SK-N-SH treated with all-trans-retinoic acid at 6 μM for 48 hours (cell line): ENCODE results near the gene GABBR2.
A peak's percentile ranks its signal among the peaks of the same experiment; 100 is the strongest.

ENCODE experiments used
- ATAC-seq: fragments of 200-7000 bp; cut with Tn5 transposase; 3 replicates; pipeline ENCODE4 v1.9.1; 2020; ENCODE audit warnings: mild to moderate bottlenecking, moderate library complexity
- ARNTL ChIP-seq: fragments of 450-650 bp; formaldehyde crosslinking; IDR thresholded peaks from 2 replicates; pipeline ENCODE4 v1.5.0; 2020; ENCODE audit warnings: low read depth, mild to moderate bottlenecking, moderate library complexity, borderline replicate concordance
- BACH2 ChIP-seq: fragments of 250-450 bp; sonication (Bioruptor Pico); IDR thresholded peaks from 2 replicates; pipeline ENCODE4 v1.9.0; 2021; ENCODE audit warnings: mild to moderate bottlenecking, borderline replicate concordance
- CREB5 ChIP-seq: fragments of 250-450 bp; sonication (Bioruptor Pico); IDR thresholded peaks from 2 replicates; pipeline ENCODE4 v1.5.1; 2020; ENCODE audit warnings: low read depth, mild to moderate bottlenecking, moderate library complexity
- CSDC2 ChIP-seq: fragments of 250-450 bp; sonication (Bioruptor Pico); IDR thresholded peaks from 2 replicates; pipeline ENCODE4 v1.5.0; 2020; ENCODE audit warnings: mild to moderate bottlenecking, moderate library complexity
- CSRNP3 ChIP-seq: fragments of 250-450 bp; sonication (Bioruptor Pico); IDR thresholded peaks from 2 replicates; pipeline ENCODE4 v1.5.1; 2021; ENCODE audit warnings: mild to moderate bottlenecking, moderate library complexity
- GLIS3 ChIP-seq: fragments of 250-450 bp; sonication (Bioruptor Pico); IDR thresholded peaks from 2 replicates; pipeline ENCODE4 v1.5.0; 2020; ENCODE audit warnings: mild to moderate bottlenecking, moderate library complexity
- ISL1 ChIP-seq: fragments of 250-450 bp; sonication (Bioruptor Pico); IDR thresholded peaks from 2 replicates; pipeline ENCODE4 v2.1.2; 2022; ENCODE audit warnings: mild to moderate bottlenecking, moderate library complexity
- OSR1 ChIP-seq: fragments of 250-450 bp; sonication (Bioruptor Pico); IDR thresholded peaks from 2 replicates; pipeline ENCODE4 v1.8.0; 2022; ENCODE audit warnings: moderate library complexity, mild to moderate bottlenecking, inconsistent platforms
- PATZ1 ChIP-seq: fragments of 250-450 bp; sonication (Bioruptor Pico); IDR thresholded peaks from 2 replicates; pipeline ENCODE4 v1.8.0; 2020; ENCODE audit warnings: mild to moderate bottlenecking, moderate library complexity, borderline replicate concordance
- POU6F1 ChIP-seq: fragments of 250-450 bp; sonication (Bioruptor Pico); IDR thresholded peaks from 2 replicates; pipeline ENCODE4 v1.8.0; 2021; ENCODE audit warnings: low read depth, mild to moderate bottlenecking, moderate library complexity, borderline replicate concordance
- PPARA ChIP-seq: fragments of 250-450 bp; sonication (Bioruptor Pico); IDR thresholded peaks from 2 replicates; pipeline ENCODE4 v1.5.0; 2020; ENCODE audit warnings: mild to moderate bottlenecking, borderline replicate concordance
- SNAI2 ChIP-seq: fragments of 250-450 bp; sonication (Bioruptor Pico); IDR thresholded peaks from 2 replicates; pipeline ENCODE4 v1.5.0; 2020; ENCODE audit warnings: mild to moderate bottlenecking, moderate library complexity
- TCF4 ChIP-seq: fragments of 250-450 bp; sonication (Bioruptor Pico); IDR thresholded peaks from 2 replicates; pipeline ENCODE4 v1.8.0; 2021; ENCODE audit warnings: mild to moderate bottlenecking, moderate library complexity, borderline replicate concordance
- TOX ChIP-seq: fragments of 250-450 bp; sonication (Bioruptor Pico); IDR thresholded peaks from 2 replicates; pipeline ENCODE4 v1.8.0; 2021; ENCODE audit warnings: mild to moderate bottlenecking, moderate library complexity, borderline replicate concordance
- TSHZ2 ChIP-seq: fragments of 250-450 bp; sonication (Bioruptor Pico); IDR thresholded peaks from 2 replicates; pipeline ENCODE4 v1.5.0; 2020; ENCODE audit warnings: mild to moderate bottlenecking, moderate library complexity
- ZC3H10 ChIP-seq: fragments of 250-450 bp; sonication (Bioruptor Pico); IDR thresholded peaks from 2 replicates; pipeline ENCODE4 v1.5.1; 2021; ENCODE audit warnings: mild to moderate bottlenecking, moderate library complexity
- ZNF565 ChIP-seq: fragments of 450-650 bp; formaldehyde crosslinking; conservative IDR thresholded peaks from 2 replicates; pipeline ENCODE4 v1.5.0; 2020; ENCODE audit warnings: low read depth, mild to moderate bottlenecking, moderate library complexity
- ZNF70 ChIP-seq: fragments of 450-650 bp; formaldehyde crosslinking; IDR thresholded peaks from 2 replicates; pipeline ENCODE4 v1.5.0; 2020; ENCODE audit warnings: mild to moderate bottlenecking, moderate library complexity

GABBR2 gene

GRCh38 chr9:98332405-98332831 is 376.3 kb downstream of the GABBR2 start:
- TF ChIP-seq ISL1 (CRISPR knock-in tag) (peak; percentile 62), TCF4 (CRISPR knock-in tag) (peak; percentile 48; the same call in 1 of the 2 replicates), POU6F1 (no peak), PPARA (no peak)
- no peak for ATAC-seq

- ATAC-seq, result no peak
- TF ChIP-seq ZC3H10 (CRISPR knock-in tag) (no peak), OSR1 (CRISPR knock-in tag) (no peak), POU6F1 (no peak), TSHZ2 (CRISPR knock-in tag) (no peak)
Measured at GRCh38 chr9:98331536-98332259, 377.0 kb downstream of the GABBR2 start.

- TF ChIP-seq TCF4 (CRISPR knock-in tag) (peak; percentile 27; the same call in 1 of the 2 replicates), ARNTL (CRISPR knock-in tag) (no peak)
- TF ChIP-seq, all 23 proteins: peak for 1
- peak; percentile 20; the same call in 2 of the 3 replicates for ATAC-seq
Measured at GRCh38 chr9:98330831-98331230, 377.9 kb downstream of the GABBR2 start.

- no peak for ATAC-seq
- TF ChIP-seq TOX, result no peak
- TF ChIP-seq PATZ1 (CRISPR knock-in tag), result no peak
- TF ChIP-seq SNAI2, result no peak
- no peak for TF ChIP-seq TSHZ2 (CRISPR knock-in tag)
- TF ChIP-seq CSDC2 (CRISPR knock-in tag), result no peak
- no peak for TF ChIP-seq GLIS3 (CRISPR knock-in tag)
- TF ChIP-seq ARNTL (CRISPR knock-in tag), result no peak
- TF ChIP-seq ZC3H10 (CRISPR knock-in tag), result no peak
- TF ChIP-seq ZNF70 (CRISPR knock-in tag), result no peak
- TF ChIP-seq TCF4 (CRISPR knock-in tag), result no peak
- TF ChIP-seq CREB5 (CRISPR knock-in tag), result no peak
- no peak for TF ChIP-seq CSRNP3 (CRISPR knock-in tag)
- TF ChIP-seq PPARA, result no peak
- no peak for TF ChIP-seq ZNF565 (CRISPR knock-in tag)
- no peak for TF ChIP-seq POU6F1
- TF ChIP-seq BACH2 (CRISPR knock-in tag), result no peak
Measured at GRCh38 chr9:98329904-98330303, 378.8 kb downstream of the GABBR2 start.
